Stimulated activated CD4-positive, alpha-beta T cell treated with anti-CD3 and anti-CD28 coated beads, Interleukin-2, amount 100 ng/mL, for 24 hours (primary cell): ENCODE data around the gene CACNA2D3.
"Not testable (repeated sequence)": the region's sequence is repeated elsewhere in the genome, so short reads cannot be mapped to it uniquely, and the experiment has no call there.

Experiments
- DNase-seq, 2 donors: peaks; one replicate each; pipeline ENCODE4 v3.0.0-alpha.2; 2020

Gene CACNA2D3

DNA sequence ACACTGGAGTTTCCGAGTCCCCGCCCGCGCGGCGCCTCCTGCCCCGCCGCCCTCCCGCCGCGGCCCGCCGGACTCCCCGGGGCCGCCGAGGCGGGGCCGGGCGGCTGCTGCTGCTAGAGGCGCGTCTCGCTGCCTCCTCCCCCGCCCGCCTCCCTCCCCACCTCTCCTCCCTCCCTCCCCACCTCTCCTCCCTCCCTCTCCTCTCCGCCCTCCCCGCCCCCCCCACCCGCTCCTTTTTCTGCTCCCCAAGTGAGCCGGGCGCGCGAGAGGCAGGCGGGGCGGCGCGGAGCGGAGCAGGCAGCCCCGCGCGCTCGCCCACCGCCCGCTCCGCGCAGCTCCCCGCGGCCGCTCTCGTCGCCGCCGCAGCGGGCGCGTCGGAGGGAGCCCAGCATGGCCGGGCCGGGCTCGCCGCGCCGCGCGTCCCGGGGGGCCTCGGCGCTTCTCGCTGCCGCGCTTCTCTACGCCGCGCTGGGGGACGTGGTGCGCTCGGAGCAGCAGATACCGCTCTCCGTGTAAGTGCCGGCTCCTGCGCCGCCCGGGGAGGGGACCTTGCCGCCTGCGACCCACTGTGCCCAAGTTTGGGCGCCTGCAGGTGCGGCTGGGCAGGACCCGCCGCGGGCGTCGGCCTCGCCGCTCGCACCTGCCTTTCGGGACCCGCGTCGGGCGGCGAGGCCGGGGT is at the start of gene CACNA2D3:
Gene CACNA2D3, plus strand, starts transcription at position 229 of the 679 bp plus-strand sequence.
- DNase-seq = no peak

DNA sequence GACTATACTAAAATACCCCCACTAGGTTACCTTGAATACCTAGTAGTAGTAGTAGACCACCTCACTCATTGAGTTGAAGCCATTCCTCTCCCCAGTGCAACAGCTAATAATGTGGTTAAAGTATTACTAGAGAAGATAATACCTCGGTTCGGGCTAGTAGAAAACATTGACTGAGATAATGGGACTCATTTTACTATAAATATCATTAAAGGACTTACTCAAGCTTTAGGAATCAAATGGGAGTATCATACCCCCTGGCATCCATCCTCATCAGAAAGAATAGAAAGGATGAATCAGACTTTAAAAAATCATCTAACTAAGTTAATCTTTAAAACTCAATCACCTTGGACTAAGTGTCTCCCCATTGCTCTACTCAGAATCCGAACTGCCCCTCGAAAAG is 49.0 kb upstream of the CACNA2D3 start:
- no peak for DNase-seq

DNA sequence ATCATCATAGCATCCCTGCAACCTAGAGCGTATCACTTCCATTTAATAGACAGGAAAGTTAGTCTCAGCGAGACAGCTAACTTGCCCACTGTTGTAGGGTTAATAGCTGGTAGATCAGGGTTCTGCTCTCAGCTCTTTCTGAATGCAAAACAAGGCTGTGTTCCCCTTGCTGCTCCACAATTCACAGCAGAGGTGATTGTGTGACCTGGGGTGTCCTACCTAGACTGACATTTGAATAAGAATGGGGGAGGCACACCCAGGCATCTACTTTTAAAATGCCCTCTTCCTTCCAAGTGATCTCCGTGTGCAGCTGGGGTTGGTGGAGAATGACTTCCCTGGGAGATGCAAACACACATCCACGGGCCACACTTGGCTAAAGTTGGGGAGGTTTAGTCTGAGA is 43.0 kb upstream of the CACNA2D3 start:
- DNase-seq = no peak

DNA sequence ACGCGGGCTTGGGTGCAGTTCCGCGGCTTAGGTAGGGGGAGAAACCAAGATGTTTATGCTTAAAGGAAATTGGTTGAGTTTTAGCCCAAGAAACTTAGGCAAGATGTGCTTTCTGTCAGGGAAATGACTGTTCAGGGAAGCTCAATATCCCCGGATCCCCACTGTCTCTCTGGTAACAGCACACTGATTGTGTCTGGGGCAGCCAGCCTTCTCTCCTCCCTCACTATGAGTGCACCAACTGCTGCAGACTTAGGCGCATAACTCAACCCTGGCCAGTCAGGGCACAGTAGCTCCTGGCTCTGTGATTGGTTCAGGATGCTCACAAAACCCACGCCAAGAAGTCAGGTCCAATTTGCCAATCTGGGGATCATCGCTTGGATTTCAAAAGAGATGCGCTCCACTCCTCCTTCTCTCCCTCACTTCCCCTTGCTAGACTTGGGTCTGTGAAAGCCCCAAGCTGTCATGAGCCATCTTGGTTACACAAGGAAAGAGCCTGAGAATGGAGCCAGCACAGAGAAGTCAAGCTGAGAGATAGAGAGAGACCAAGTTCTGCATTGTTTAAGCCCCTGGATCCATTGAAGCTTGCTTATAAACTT is 42.5 kb upstream of the CACNA2D3 start:
- no peak for DNase-seq

DNA sequence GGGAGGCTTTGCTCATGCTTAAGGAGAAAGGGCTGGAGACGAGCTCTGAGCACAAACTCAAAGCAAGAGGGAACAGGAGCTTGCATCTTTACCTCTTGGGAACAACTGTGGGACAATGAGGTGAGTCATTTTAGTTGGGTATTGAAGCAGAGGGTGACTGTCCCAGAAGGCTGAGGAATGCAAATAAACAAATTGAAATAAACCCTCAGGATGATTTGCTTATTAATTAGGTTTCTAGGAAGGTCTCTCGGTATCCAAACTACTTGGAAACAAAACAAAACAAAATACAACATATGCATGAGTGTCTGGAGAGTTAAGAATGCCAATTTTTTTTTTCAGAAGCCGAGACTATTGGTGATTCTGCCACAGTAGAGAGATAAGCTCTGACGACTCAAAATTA is 38.4 kb upstream of the CACNA2D3 start:
- no peak for DNase-seq

DNA sequence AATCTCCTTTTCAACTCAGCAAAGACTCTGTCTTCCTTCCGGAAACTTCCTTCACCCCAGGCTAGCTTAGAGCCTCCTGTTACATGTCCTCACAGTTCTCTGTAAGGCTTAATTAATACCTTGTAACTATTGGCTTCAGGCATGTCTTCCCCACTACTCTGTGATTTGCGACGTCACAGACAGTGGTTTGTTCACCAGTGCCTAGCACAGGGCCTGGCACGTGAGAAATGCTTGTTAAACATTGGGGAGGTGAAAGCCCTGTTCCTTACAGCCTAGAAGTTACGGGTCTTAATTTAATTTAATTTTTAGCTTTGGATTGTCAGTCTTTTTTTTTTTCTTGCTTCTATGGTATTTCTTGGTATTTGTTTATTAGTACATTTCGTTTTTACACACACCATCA is 36.4 kb upstream of the CACNA2D3 start:
- no peak for DNase-seq

DNA sequence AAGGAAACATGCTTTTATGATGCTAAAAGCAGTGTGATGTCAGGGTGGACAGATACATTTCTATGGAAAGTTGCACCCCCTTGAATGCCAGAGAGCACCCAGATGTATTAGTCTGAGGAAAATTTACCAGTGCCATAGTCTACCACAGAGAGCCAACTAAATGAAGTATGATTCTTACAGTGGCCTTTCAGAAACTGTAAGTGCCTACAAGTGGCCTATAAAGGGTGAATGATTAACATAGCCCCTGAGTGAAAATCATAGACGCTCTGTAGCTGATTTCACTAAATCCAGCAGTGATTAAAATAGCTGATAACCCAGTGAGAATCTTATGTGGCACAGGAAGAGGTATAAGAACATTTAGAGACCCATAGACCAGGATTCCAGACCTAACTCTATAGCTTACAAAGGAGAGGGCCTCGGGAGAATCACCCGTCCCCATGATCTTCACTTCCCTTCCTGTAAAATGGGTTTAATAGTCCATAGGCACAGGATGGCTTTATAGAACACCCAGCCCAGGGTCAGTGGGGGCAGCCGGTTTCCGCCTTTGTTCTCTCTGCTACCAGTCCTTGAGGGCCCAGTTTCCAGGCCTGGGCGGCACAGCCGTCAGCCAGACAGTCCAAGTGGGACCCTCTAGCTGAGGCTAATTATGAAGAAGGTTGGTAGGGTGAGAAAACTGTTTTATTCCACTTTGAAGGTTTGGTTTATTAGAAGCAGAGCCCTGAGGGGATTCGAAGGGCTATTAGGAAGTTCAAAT is 35.5 kb upstream of the CACNA2D3 start:
- DNase-seq = no peak

- no peak for DNase-seq
These were observed 34.6 kb upstream of the CACNA2D3 start for GRCh38 chr3:54087581-54088410.

DNA sequence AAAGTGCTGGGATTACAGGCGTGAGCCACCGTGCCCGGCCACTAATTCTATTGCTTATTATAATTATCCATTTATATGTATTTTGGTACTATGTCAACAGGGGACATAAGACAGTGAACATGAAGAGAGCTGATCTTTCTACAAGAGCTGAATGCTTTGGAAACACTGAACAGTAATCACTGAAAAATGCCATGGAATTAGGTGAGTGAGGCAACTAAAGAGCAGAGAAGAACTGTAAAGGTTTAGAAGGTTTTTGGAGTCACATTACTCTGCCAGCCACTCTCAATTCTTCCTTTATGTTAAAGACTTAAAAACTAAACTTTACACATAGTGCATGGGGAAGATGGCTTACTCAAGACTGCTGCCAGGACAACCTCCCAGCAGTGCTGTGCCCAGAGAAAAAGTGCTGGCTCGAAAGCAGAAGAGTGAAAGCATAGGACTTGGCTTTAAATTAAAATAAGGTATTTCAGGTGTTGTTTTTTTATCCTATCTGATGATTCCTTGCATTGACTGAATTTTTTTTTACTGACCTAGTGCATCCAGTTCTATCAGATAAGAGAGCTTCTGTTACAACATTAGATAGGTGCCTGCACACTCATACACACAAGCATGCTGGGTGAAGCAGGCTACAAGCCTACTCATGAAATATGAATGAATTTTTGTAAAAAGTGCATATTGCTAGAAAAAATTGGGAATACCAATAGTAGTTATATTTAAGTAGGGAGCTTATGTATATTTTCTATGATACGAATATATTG is 28.7 kb upstream of the CACNA2D3 start:
- no peak for DNase-seq

GRCh38 chr3:54094926-54095325 is 27.4 kb upstream of the CACNA2D3 start:
- DNase-seq = no peak

DNA sequence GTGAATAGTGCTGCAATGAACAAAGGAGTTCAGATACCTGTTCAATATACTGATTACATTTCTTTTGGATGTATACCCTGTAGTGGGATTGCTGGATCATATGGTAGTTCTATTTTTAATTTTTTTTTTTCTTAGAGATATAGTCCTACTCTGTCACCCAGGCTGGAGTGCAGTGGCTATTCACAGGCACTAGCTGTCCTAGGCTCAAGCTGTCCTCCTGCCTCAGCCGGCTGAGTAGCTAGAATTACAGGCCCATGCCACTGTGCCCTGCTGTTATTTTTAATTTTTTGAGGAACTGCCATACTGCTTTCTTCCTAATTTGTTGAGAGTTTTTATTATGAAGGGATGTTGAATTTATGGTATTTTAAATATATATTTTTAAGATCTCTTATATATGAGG is 23.0 kb upstream of the CACNA2D3 start:
- no peak for DNase-seq

- DNase-seq = no peak
These were observed 18.3 kb upstream of the CACNA2D3 start for GRCh38 chr3:54104084-54104483.

GRCh38 chr3:54116129-54116528 is 6.2 kb upstream of the CACNA2D3 start:
- DNase-seq = not testable (repeated sequence)

DNA sequence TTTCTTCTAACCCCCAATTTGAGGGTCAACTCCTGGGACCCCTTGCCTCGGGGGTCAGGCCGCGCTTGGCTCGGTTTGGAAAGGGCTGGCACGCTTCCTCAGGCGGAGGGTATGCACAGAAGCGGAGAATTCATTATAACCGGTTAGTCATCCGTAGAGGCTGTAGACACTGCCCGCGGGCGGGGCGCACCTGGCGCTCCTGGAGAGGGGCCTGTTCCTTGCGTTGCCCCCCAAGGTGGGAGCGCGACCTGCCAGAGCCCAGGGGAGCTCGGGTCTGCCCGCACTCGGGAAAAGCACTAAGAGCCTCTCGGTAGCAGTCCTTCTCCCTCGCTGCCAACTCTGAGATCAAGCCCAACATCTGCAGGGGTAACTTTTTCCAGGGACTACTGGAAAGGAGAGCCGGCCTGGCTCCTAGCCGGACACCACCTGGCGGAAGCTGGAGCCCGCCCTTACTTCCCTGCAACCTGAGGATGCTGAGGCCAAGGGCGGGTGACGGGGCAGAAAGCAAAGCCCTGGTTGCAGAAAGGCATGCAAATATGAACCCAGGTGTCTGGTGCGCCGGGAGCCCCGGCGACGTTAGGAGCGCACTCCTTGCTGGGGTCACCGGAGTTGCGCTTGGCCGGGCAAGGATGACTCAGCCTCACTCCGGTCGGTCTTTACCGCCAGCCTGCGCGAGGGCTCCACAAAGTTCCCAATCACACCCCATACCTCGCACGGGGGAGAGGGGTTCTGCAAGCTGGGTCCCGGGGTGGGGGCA is 1.5 kb upstream of the CACNA2D3 start:
- DNase-seq = no peak

DNA sequence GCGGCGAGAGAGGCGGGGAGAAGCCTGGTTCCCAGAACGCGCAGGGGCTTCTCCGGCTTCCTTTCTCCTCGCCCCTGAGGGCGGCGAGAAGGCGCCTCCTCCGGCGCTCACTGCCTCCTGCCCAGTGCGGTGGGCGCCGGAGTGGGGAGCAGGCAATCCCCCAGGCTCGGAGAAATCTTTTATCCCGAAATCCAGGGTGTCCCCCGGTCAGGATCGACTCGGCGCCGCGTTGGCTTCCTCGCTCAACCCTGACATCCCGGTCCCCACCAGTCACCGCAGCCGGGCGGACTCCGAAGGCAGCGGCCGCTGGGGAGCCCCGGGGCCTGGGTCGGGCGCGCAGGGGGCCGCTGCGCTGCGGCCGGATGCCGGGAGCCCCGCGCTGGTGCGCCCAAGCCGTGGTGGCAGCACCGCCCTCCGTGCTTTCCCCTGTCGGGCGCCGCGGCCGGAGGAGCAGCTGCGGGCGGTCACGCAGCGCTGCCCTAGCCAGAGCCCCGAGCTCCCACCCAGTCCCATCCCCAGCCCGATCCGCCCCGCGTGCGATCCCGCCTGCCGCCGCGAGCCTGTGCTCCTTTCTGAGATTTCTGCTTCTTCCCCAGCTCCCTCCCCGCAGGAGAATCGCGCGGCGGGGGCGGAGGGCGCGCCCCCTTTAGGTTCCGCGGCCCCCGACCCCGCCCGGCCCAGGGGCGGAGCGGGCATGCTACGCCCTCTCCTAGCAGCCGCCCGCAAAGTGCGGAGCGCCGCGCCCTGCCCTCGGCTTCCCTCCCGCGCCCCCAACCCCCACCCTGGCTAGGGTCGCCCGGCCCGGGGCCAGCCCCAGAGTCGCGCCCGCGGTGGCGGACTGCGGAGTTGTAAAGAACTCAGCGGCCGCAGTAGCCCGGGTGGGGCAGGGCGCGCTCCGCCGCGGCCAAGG is 683 bp upstream of the CACNA2D3 start:
- no peak for DNase-seq

- no peak for DNase-seq
These were observed 837 bp downstream of the CACNA2D3 start for GRCh38 chr3:54123003-54123775.

DNA sequence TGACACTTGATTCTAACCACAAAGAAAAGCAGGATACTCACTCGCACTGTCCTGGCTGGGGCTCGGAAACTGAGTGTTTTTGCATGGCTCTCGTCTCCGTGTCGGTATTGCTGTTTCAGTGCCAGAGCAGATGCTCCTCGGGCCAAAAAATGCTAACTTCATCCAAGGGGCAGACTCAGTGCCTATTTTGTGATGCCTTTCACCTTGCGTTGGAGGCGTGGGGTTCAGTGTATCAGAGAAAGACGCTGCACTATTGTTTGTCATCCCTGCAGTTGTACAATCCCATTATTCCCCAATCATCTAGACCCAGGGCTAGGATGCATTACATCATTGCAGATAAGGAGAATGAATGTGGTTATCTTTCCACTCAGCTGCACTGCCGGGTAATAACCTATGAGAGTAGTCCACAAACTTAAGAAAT is 1.4 kb downstream of the CACNA2D3 start:
- DNase-seq = no peak

DNA sequence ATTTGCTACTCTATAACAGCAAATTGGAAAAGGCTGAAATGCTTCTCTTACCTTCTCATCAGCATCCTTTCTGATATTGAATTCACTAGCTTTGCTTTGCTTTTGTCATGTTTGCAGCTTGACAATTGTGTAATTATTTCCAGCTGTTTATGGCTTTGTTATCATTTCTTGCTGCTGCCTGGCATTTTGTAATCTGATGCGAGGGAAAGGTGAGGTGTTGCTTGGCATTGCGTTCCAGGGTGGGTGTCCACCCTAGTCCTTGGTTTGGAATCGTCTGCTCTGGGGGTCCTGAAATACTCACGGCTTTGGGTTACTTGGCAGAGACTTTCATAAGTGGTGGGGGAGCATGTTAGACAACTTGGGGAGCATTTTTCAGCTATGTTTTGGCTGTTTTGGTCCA is 2.9 kb downstream of the CACNA2D3 start:
- DNase-seq = no peak

- no peak for DNase-seq
These were observed 4.2 kb downstream of the CACNA2D3 start for GRCh38 chr3:54126551-54126950.
